Cardiac fibroblast (primary cell): ENCODE data around the gene CSNK1E.

Source experiments
- DNase-seq, 2 donors: peaks; one replicate each; pipeline versions ENCODE4 v3.0.0 to v3.0.0-alpha.2; 2010; ENCODE audit warnings: low read depth in 2 of 2
- H3K4me3 ChIP-seq, 2 donors: replicated peaks in 1 of 2; 1 replicate in 1 of 2; 2 replicates in 1 of 2; pipeline ENCODE4 v1.5.1; 2011; ENCODE audit warnings: low read depth in 2 of 2, low read length in 2 of 2, mild to moderate bottlenecking in 2 of 2, moderate library complexity in 1 of 2
- CTCF ChIP-seq: IDR thresholded peaks from one replicate; pipeline ENCODE4 v1.5.1; 2011; ENCODE audit warnings: low read depth, mild to moderate bottlenecking, low read length, inconsistent platforms

CSNK1E gene

GRCh38 chr22:38272373-38273134 is 44.7 kb downstream of the CSNK1E start, which contains the start of gene TMEM184B:
TMEM184B (minus strand) TSS chr22:38273010; CDS start chr22:38247961, 25,049 bp downstream.
- no peak for TF ChIP-seq CTCF
- H3K4me3 ChIP-seq = peak within 1 kb of the TSS; percentile 95 to 96
- peak; percentile 64 to 78 for DNase-seq

- no peak for TF ChIP-seq CTCF
- H3K4me3 ChIP-seq = peak overlapping the region; percentile 95 to 96
- peak in 1 of 2 donors; percentile 20 for DNase-seq
Observed at GRCh38 chr22:38271927-38272372, 45.3 kb downstream of the CSNK1E start.

- no peak for TF ChIP-seq CTCF
- H3K4me3 ChIP-seq = peak overlapping the region in 1 of 2 donors; percentile 96
- no peak for DNase-seq
Observed at GRCh38 chr22:38271101-38271500, 46.1 kb downstream of the CSNK1E start.

GRCh38 chr22:38270091-38270992 is 46.9 kb downstream of the CSNK1E start:
- peak overlapping the region in 1 of 2 donors; percentile 96 for H3K4me3 ChIP-seq
- peak; percentile 20 to 46 for DNase-seq
- no peak for TF ChIP-seq CTCF

- no peak for TF ChIP-seq CTCF
- H3K4me3 ChIP-seq = no peak overlapping the region
- DNase-seq = no peak
Observed at GRCh38 chr22:38269466-38269865, 47.8 kb downstream of the CSNK1E start.

- DNase-seq = peak; percentile 73 to 89
- H3K4me3 ChIP-seq = no peak overlapping the region
- TF ChIP-seq CTCF = no peak
Observed at GRCh38 chr22:38267086-38267485, 50.1 kb downstream of the CSNK1E start.
